Skeletal muscle satellite cell (primary cell): ENCODE measurements around the gene ATP6AP1.

ENCODE experiments used
- H3K27me3 ChIP-seq: 2 replicates; pipeline ENCODE4 v1.7.0; 2013; ENCODE audit warnings: low read length; ENCODE audit not compliant: control insufficient read depth, insufficient read depth
- H3K36me3 ChIP-seq: 2 replicates; pipeline ENCODE4 v1.7.0; 2013; ENCODE audit warnings: mild to moderate bottlenecking, control low read depth, low read length; ENCODE audit not compliant: insufficient read depth
- H3K4me1 ChIP-seq: 2 replicates; pipeline ENCODE4 v1.7.0; 2013; ENCODE audit warnings: low read length; ENCODE audit not compliant: control insufficient read depth, insufficient read depth
- H3K4me2 ChIP-seq: 2 replicates; pipeline ENCODE4 v1.7.0; 2013; ENCODE audit warnings: mild to moderate bottlenecking, low read length
- H3K4me3 ChIP-seq: 2 replicates; pipeline ENCODE4 v1.7.0; 2013; ENCODE audit warnings: low read length
- H3K9ac ChIP-seq: 2 replicates; pipeline ENCODE4 v1.7.0; 2013; ENCODE audit warnings: mild to moderate bottlenecking, low read depth, low read length, moderate library complexity
- H3K9me3 ChIP-seq: replicated peaks from 2 replicates; pipeline ENCODE4 v1.7.0; 2013; ENCODE audit warnings: mild to moderate bottlenecking, control low read depth, low read length

Gene ATP6AP1

DNA sequence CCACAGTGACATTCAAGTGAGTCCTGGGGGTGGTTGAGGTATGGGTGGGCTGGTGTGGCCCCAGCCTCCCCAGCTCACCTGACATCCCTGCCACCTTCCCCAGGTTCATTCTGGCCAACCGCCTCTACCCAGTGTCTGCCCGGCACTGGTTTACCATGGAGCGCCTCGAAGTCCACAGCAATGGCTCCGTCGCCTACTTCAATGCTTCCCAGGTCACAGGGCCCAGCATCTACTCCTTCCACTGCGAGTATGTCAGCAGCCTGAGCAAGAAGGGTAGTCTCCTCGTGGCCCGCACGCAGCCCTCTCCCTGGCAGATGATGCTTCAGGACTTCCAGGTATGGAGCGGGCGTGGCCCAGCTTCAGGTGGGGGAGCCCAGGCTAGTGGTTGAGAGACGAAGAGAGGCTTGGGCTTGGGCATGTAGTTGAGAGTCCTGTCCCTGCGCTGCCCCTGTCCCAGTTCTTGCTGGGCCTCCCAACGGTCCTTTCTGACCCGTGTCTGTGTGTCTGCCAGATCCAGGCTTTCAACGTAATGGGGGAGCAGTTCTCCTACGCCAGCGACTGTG is 6.8 kb downstream of the ATP6AP1 start:
- H3K4me2 ChIP-seq, result no peak overlapping the region
- H3K4me3 ChIP-seq, result no peak overlapping the region
- H3K9me3 ChIP-seq, result no peaks in the 10 kb centered on the region
- no peaks in the 10 kb centered on the region for H3K27me3 ChIP-seq
- H3K36me3 ChIP-seq, result peaks cover 33% of the 10 kb centered on the region
- H3K9ac ChIP-seq, result no peak overlapping the region
- peaks cover 11% of the 10 kb centered on the region for H3K4me1 ChIP-seq

DNA sequence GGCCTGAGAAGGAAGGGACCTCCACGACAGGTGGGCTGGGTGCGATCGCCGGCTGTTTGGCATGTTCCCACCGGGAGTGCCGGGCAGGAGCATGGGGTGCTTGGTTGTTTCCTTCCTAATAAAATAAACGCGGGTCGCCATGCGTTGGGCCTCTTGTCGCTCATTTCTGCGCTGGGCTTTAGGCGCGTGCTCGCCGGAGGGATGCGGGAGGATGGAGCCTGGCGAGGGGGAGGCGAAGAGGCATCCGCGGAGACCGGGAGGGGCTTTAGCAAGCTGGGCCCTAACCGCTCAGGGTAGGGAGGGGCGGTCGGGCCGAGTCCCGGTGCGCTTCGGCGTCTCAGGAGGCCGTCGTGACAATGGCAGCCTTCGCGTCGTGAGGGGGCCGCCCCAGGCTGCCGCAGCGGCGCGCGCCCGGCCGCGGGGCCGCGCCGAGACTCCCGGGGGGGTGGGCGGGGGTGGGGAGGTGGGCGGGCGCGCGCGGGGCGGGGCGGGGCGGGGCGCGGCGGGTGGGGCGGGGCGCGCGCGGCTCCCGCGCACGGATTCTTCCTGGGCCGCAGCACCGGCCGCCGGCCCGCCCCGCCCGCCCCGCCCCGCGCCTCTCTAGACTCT is 8.0 kb downstream of the ATP6AP1 start:
- Histone ChIP-seq H3K4me2 (peak overlapping the region; percentile 73), H3K4me1 (peaks cover 11% of the 10 kb centered on the region), H3K27me3 (no peaks in the 10 kb centered on the region), H3K36me3 (peaks cover 41% of the 10 kb centered on the region), H3K4me3 (peak overlapping the region; percentile 79), H3K9me3 (no peaks in the 10 kb centered on the region), H3K9ac (peak overlapping the region; percentile 83)

DNA sequence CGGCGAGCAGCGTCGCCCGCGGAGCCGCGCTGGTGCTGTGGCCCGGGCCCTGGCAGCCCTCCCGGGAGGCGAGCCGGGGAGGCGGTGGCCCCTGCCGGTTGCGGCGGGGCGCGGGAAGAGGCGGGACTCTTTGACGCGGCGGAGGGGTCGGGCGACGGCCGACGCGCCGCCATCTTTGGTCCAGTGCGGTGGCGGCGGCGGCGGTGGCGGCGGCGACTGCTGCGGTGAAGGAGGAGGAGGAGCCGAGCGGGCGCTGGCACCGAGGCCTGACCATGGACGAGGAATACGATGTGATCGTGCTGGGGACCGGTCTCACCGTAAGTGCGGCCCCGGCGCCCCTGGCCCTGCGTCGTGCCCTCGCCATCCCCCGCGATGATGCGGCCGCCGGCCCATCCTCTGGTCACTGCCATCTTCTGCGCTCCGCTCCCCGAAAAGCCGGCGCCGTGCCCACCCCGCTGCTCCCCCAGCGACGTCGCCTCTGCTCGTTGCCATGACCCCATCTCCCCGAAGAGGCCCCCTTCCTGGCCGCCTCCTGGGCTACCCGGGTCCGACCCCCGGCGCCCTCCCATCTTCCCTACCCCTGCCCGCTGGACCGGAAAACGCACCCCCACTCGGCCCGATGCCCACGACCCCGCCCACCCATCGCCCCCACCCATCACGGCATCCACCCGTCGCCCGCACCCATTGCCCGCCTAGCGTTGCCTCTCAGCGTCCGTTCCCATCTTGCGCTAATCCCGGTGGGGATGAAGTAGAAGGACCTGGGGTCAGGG is 8.7 kb downstream of the ATP6AP1 start, which contains the start of gene GDI1:
TSS of gene GDI1 (plus strand) at position 172 of the 770 bp plus-strand sequence. CDS start at position 273, 101 bp downstream.
- H3K9me3 ChIP-seq, result no peaks in the 10 kb centered on the region
- peaks cover 11% of the 10 kb centered on the region for H3K4me1 ChIP-seq
- H3K36me3 ChIP-seq, result peaks cover 37% of the 10 kb centered on the region
- H3K4me2 ChIP-seq, result peak within 1 kb of the TSS; percentile 88
- peak within 1 kb of the TSS; percentile 79 for H3K4me3 ChIP-seq
- H3K9ac ChIP-seq, result peak within 1 kb of the TSS; percentile 83
- no peaks in the 10 kb centered on the region for H3K27me3 ChIP-seq

DNA sequence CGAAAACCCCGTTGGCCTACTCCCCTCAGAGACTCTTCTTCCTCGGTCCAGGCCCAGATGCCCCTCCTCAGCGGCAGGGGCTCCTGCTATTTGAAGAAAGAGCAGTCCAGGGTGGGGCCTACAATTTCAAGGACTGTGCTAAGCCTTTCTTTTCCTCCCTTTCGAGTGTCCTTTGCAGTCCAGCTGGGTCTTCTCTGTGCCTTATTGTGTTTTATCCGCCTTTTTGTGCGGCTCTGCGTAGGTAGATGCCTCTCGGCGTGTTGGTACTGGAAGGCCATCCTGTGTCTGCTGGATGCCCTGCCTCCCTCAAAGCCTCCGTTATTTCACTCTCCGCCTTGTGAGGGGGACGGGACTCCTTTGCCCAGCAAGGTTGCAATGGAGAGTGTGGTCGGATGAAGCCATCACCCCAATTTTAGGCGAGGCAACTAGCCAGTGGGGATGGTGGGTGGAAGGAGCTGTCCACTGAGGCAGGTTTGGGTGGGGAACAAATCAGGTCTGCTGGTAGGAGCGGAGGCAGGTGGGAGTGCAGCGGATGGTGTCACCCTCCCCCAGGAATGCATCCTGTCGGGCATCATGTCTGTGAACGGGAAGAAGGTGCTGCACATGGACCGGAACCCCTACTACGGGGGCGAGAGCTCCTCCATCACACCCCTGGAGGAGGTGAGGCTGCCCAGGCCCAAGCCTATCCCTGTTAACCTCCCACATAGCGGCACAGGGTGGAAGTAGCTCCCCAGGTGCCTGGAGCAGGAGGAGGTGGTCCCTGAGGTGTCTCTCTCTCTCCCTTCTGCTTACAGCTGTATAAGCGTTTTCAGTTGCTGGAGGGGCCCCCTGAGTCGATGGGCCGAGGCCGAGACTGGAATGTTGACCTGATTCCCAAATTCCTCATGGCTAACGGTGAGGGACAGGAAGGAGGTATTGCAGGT is 9.8 kb downstream of the ATP6AP1 start:
- Histone ChIP-seq H3K9ac (peak overlapping the region; percentile 83), H3K36me3 (peaks cover 42% of the 10 kb centered on the region), H3K4me1 (peaks cover 11% of the 10 kb centered on the region), H3K27me3 (no peaks in the 10 kb centered on the region), H3K9me3 (no peaks in the 10 kb centered on the region), H3K4me3 (peak overlapping the region; percentile 79), H3K4me2 (peak overlapping the region; percentile 88)

DNA sequence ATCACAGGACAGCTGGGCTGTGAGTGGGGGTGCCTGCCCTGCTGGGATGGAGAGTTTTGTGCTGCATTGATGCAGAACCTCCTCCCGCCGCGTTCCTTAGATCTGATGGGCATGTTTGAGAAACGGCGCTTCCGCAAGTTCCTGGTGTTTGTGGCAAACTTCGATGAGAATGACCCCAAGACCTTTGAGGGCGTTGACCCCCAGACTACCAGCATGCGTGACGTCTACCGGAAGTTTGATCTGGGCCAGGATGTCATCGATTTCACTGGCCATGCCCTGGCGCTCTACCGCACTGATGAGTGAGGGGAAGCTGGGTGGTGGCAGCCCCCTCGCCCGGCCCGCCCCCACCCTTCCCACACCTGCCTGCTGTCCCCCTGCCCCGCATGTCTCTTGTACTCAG is 11.4 kb downstream of the ATP6AP1 start:
- Histone ChIP-seq H3K27me3 (no peaks in the 10 kb centered on the region), H3K4me1 (peaks cover 14% of the 10 kb centered on the region), H3K9ac (no peak overlapping the region), H3K9me3 (no peaks in the 10 kb centered on the region), H3K4me3 (no peak overlapping the region), H3K4me2 (no peak overlapping the region), H3K36me3 (peaks cover 33% of the 10 kb centered on the region)

DNA sequence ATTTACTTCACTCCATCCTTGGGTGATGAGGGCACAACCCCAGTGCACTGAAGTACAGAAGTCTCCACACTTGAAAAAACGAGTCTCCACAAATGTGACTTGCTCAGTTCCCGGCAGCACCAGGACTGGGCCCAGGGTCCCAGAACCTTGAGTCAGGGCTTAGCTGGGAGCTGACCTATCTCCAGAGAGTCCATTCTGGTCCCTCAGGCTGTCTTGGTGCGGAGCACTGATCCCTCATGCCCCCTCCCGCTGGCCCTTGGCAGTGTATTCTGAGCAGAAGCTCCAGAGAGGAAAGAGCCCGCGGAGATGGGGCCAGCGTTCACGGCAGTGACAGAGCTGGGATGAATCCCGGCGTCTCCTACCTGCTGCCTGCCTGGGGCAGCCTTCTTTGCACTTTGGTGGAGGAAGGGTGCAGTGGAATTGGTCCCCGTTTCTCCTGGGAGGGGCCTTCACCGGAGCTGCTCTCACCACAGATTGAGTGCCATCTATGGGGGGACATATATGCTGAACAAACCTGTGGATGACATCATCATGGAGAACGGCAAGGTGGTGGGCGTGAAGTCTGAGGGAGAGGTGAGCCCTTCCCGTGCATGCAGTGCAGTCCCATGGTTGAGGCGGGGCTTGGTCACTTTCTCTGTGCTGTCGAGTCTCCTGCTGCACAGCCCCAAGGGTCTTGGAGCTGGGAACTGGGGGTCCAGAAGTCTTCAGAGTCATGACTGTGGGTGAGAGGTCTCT is 12.3 kb downstream of the ATP6AP1 start:
- H3K9ac ChIP-seq, result no peak overlapping the region
- no peaks in the 10 kb centered on the region for H3K9me3 ChIP-seq
- no peaks in the 10 kb centered on the region for H3K27me3 ChIP-seq
- no peak overlapping the region for H3K4me3 ChIP-seq
- H3K4me1 ChIP-seq, result peaks cover 23% of the 10 kb centered on the region
- H3K36me3 ChIP-seq, result peaks cover 29% of the 10 kb centered on the region
- H3K4me2 ChIP-seq, result no peak overlapping the region

DNA sequence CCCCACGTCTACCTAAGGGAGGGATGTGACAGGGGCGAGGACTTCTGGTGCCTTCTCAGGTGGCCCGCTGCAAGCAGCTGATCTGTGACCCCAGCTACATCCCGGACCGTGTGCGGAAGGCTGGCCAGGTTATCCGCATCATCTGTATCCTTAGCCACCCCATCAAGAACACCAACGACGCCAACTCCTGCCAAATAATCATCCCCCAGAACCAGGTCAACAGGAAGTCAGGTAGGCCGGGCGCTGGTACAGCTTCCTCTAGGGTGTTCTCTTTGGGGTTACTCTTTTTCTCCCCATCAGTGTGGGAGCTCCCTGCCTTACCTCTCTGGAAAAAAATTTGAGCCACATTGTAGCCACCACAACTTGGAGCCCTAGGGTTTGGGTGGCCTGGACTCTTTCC is 13.1 kb downstream of the ATP6AP1 start:
- H3K4me2 ChIP-seq, result no peak overlapping the region
- no peaks in the 10 kb centered on the region for H3K27me3 ChIP-seq
- H3K9ac ChIP-seq, result no peak overlapping the region
- H3K4me3 ChIP-seq, result no peak overlapping the region
- no peaks in the 10 kb centered on the region for H3K9me3 ChIP-seq
- H3K4me1 ChIP-seq, result peaks cover 20% of the 10 kb centered on the region
- peaks cover 31% of the 10 kb centered on the region for H3K36me3 ChIP-seq

DNA sequence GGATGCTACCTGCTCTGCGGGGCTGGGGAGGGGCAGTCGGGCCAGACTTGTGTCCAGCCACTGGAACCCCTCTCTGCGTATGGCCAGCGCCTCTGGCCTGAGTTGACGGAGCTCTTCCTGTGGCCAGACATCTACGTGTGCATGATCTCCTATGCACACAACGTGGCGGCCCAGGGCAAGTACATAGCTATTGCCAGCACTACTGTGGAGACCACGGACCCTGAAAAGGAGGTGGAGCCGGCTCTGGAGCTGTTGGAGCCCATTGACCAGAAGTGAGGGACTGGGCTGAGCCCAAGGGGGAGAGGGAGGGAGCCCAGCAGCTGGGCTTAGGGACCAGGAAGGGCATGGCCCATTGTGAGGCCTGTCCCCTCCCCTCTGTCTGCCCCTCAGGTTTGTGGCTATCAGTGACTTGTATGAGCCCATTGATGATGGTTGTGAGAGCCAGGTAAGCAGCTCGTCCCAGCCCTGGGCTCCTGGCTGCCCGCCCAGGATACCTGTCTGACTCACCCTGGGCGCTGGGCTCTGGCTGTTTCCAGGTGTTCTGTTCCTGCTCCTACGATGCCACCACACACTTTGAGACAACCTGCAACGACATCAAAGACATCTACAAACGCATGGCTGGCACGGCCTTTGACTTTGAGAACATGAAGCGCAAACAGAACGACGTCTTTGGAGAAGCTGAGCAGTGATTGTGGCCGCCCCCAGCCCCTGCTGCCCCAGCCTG is 13.7 kb downstream of the ATP6AP1 start:
- Histone ChIP-seq H3K27me3 (no peaks in the 10 kb centered on the region), H3K4me2 (no peak overlapping the region), H3K9ac (no peak overlapping the region), H3K4me1 (peaks cover 20% of the 10 kb centered on the region), H3K4me3 (no peak overlapping the region), H3K9me3 (no peaks in the 10 kb centered on the region), H3K36me3 (peaks cover 33% of the 10 kb centered on the region)

DNA sequence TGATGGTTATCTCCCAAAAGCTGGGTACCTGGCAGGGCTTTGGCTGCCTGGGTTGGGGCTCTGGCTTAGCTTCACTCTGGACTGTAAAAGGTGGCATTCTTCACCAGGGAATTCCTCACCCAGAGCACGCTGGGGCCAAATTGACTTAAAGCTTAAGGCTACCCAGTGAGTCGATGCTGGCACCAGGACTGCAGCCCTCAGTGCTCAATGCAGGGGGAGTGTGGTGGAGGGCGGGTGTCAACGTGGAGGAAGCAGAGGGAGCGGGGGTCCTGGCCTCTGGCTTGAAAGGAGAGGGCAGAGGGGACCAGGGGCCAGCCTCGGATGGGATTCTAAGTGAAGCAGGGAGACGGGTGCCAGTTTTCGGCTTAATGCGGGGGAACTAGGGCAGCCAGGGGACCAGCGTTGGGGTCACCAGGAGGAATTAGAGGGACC is 15.0 kb downstream of the ATP6AP1 start:
- H3K4me2 ChIP-seq, result peak overlapping the region; percentile 81
- peaks cover 16% of the 10 kb centered on the region for H3K4me1 ChIP-seq
- H3K9ac ChIP-seq, result peak overlapping the region; percentile 68
- H3K27me3 ChIP-seq, result no peaks in the 10 kb centered on the region
- H3K36me3 ChIP-seq, result peaks cover 35% of the 10 kb centered on the region
- no peaks in the 10 kb centered on the region for H3K9me3 ChIP-seq
- peak overlapping the region; percentile 57 for H3K4me3 ChIP-seq

DNA sequence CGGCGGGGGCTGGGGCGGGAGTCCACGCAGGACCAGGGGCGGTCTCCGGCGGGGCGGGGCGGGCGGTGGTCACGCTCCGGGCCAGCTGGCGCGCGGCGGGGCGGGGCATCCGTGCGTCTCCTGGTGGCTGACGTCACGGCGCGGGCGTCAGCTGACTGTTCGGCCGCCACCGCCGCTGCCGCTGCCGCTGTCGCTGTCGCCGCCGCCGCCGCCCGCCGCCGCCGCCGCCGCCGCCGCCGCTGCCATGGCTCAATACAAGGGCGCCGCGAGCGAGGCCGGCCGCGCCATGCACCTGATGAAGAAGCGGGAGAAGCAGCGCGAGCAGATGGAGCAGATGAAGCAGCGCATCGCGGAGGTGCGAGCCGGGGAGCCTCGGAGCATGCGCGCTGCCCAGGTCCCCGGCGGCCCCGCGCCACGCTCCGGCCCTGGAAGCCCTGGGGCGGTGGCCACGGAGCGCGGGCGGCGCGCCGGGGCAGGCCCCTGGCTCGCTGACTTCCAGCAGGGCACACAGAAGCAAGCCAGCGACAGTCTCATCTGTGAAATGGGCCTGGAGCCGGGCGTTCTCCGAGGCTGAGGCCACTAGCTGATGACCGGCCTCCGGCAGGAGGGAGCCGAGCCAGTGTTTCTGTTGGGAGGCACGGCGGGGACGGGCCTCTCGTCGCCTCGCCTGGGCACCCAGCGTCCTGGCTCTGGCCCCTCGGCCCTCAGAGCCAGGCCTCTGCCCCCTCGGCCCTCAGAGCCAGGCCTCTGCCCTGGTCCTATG is 15.7 kb downstream of the ATP6AP1 start, which contains the start of gene FAM50A:
TSS of gene FAM50A (plus strand) at position 150 of the 763 bp plus-strand sequence. CDS start at position 245, 95 bp downstream.
- Histone ChIP-seq H3K4me3 (peak within 1 kb of the TSS; percentile 81), H3K4me1 (peaks cover 12% of the 10 kb centered on the region), H3K4me2 (peak within 1 kb of the TSS; percentile 91), H3K36me3 (peaks cover 33% of the 10 kb centered on the region), H3K27me3 (no peaks in the 10 kb centered on the region), H3K9me3 (no peaks in the 10 kb centered on the region), H3K9ac (peak within 1 kb of the TSS; percentile 91)
